GM18868 (cell line): ENCODE measurements around the gene EPN3.

Experiments
- ATAC-seq: cut with Tn5 transposase; IDR thresholded peaks from one replicate; pipeline ENCODE4 v1.9.1; 2021; ENCODE audit warnings: mild to moderate bottlenecking, moderate library complexity; ENCODE audit not compliant: unreplicated experiment

Gene EPN3

GRCh38 chr17:50532452-50533024, at the start of gene EPN3:
Gene EPN3 (plus strand): TSS chr17:50532735. CDS start chr17:50536557, 3,822 bp downstream.
- no peak for ATAC-seq

- no peak for ATAC-seq
Measured at GRCh38 chr17:50483266-50483665, 49.3 kb upstream of the EPN3 start.

GRCh38 chr17:50484386-50485155, 48.0 kb upstream of the EPN3 start:
- ATAC-seq = no peak

- no peak for ATAC-seq
Measured at GRCh38 chr17:50487213-50488096, 45.1 kb upstream of the EPN3 start.

GRCh38 chr17:50488880-50489279, 43.7 kb upstream of the EPN3 start:
- ATAC-seq = no peak

GRCh38 chr17:50491505-50491904, 41.0 kb upstream of the EPN3 start:
- ATAC-seq = no peak

- no peak for ATAC-seq
Measured at GRCh38 chr17:50492214-50492613, 40.3 kb upstream of the EPN3 start.

- no peak for ATAC-seq
Measured at GRCh38 chr17:50493744-50494143, 38.8 kb upstream of the EPN3 start.

GRCh38 chr17:50495217-50495823, 37.2 kb upstream of the EPN3 start:
- no peak for ATAC-seq

GRCh38 chr17:50495918-50496317, 36.6 kb upstream of the EPN3 start:
- no peak for ATAC-seq

- ATAC-seq = no peak
Measured at GRCh38 chr17:50498021-50498874, 34.3 kb upstream of the EPN3 start.

- ATAC-seq = no peak
Measured at GRCh38 chr17:50499270-50499669, 33.3 kb upstream of the EPN3 start.

GRCh38 chr17:50499721-50500120, 32.8 kb upstream of the EPN3 start:
- ATAC-seq = no peak

GRCh38 chr17:50501054-50501453, 31.5 kb upstream of the EPN3 start:
- ATAC-seq = no peak

- no peak for ATAC-seq
Measured at GRCh38 chr17:50502301-50502990, 30.1 kb upstream of the EPN3 start.

GRCh38 chr17:50505591-50506130, 26.9 kb upstream of the EPN3 start:
- ATAC-seq = no peak

GRCh38 chr17:50506298-50506697, 26.2 kb upstream of the EPN3 start:
- no peak for ATAC-seq

- ATAC-seq = peak; percentile 31
Measured at GRCh38 chr17:50507871-50508572, 24.5 kb upstream of the EPN3 start, which contains the start of gene MYCBPAP. Gene MYCBPAP (plus strand): TSS chr17:50508439. CDS start chr17:50508675, 236 bp downstream.
